Endothelial cell of umbilical vein (primary cell): ENCODE measurements around the gene KATNAL1. TPM values are rescaled to one million over a fixed set of nuclear protein-coding genes. Genes with fewer than 3 reads are reported as not detected.

Experiments used
- BruUV-seq: library from RNA; stranded (reverse); fragments of 400-500 nt; replicated peaks from 2 replicates; lab custom pipeline; 2021; lab: Mats Ljungman, UMichigan
- CTCF ChIA-PET: fragments of 300-600, 350-600 bp; sonication (Branson Sonifier 250); formaldehyde crosslinking; loops from one replicate; lab custom pipeline; 2021; ENCODE audit warnings: antibody characterized with exemption, inconsistent platforms; lab: Charles Lee
- POLR2A ChIA-PET: fragments of 300-600, 350-600 bp; sonication (Branson Sonifier 250); formaldehyde crosslinking; loops from one replicate; lab custom pipeline; 2021; ENCODE audit warnings: antibody characterized with exemption, inconsistent platforms; lab: Charles Lee
- DNase-seq: peaks from one replicate; pipeline ENCODE4 v3.0.0-alpha.2; 2011; ENCODE audit warnings: low read depth, low spot score
- FAIRE-seq: peaks from 2 replicates; lab custom pipeline; 2011; peaks lifted over from hg19 to GRCh38; lab: Jason Lieb, UNC
- H2AFZ ChIP-seq: 2 replicates; pipeline ENCODE4 v1.6.0; 2012; ENCODE audit warnings: low read depth, low read length, control low read depth, inconsistent platforms
- H3K27ac ChIP-seq: 2 replicates; pipeline ENCODE4 v1.5.1; 2011; ENCODE audit warnings: low read depth, mild to moderate bottlenecking, control low read depth, low read length, moderate library complexity; ENCODE audit not compliant: insufficient read depth
- H3K27me3 ChIP-seq, 2 experiments: 2 replicates each; pipeline versions ENCODE4 v1.6.0 to v1.6.1; 2011; ENCODE audit warnings: low read length in 2 of 2, mixed read lengths in 1 of 2; ENCODE audit not compliant: control insufficient read depth in 2 of 2, insufficient read depth in 2 of 2
- H3K36me3 ChIP-seq, 2 experiments: 2 replicates in 1 of 2; 3 replicates in 1 of 2; pipeline ENCODE4 v1.5.1; 2011; ENCODE audit warnings: low read length in 2 of 2, mild to moderate bottlenecking in 1 of 2, moderate library complexity in 1 of 2; ENCODE audit not compliant: control insufficient read depth in 2 of 2, insufficient read depth in 2 of 2; ENCODE audit errors: extremely low read depth in 1 of 2
- H3K4me1 ChIP-seq: 3 replicates; pipeline ENCODE4 v1.5.1; 2011; ENCODE audit warnings: mild to moderate bottlenecking, low read length; ENCODE audit not compliant: control insufficient read depth, insufficient read depth; ENCODE audit errors: extremely low read depth
- H3K4me2 ChIP-seq: 2 replicates; pipeline ENCODE4 v1.6.1; 2011; ENCODE audit warnings: low read length, control low read depth, mixed read lengths; ENCODE audit not compliant: insufficient read depth
- H3K4me3 ChIP-seq, 3 experiments: fragments of 200-600 bp in 1 of 3; sonication (generic), shearing (Covaris generic) in 1 of 3; replicated peaks in 1 of 3; 2 replicates each; pipeline ENCODE4 v1.5.1; 2011 to 2016; ENCODE audit warnings: control low read depth in 3 of 3, low read length in 3 of 3, mild to moderate bottlenecking in 2 of 3, inconsistent platforms in 1 of 3, low read depth in 1 of 3, moderate library complexity in 1 of 3; ENCODE audit not compliant: insufficient read depth in 1 of 3
- H3K79me2 ChIP-seq: 2 replicates; pipeline ENCODE4 v1.6.0; 2012; ENCODE audit warnings: low read length, inconsistent platforms; ENCODE audit not compliant: control insufficient read depth, insufficient read depth
- H3K9ac ChIP-seq: replicated peaks from 2 replicates; pipeline ENCODE3; 2011; ENCODE audit warnings: low read length, control low read depth; ENCODE audit not compliant: insufficient read depth; ENCODE audit errors: extremely low read depth
- H3K9me1 ChIP-seq: replicated peaks from 3 replicates; pipeline ENCODE4 v1.6.0; 2011; ENCODE audit warnings: mild to moderate bottlenecking, low read length; ENCODE audit not compliant: control insufficient read depth, insufficient read depth; ENCODE audit errors: extremely low read depth
- H3K9me3 ChIP-seq: replicated peaks from 2 replicates; pipeline ENCODE4 v1.5.1; 2012; ENCODE audit warnings: low read length, inconsistent platforms; ENCODE audit not compliant: control insufficient read depth, insufficient read depth
- H4K20me1 ChIP-seq: replicated peaks from 2 replicates; pipeline ENCODE3; 2011; ENCODE audit warnings: mild to moderate bottlenecking, low read length; ENCODE audit not compliant: control insufficient read depth, insufficient read depth; ENCODE audit errors: extremely low read depth
- CTCF ChIP-seq, 2 donors: IDR thresholded peaks; 1 replicate in 1 of 2; 2 replicates in 1 of 2; pipeline ENCODE4 v1.5.1; 2011; ENCODE audit warnings: low read length in 2 of 2, mild to moderate bottlenecking in 2 of 2, moderate library complexity in 2 of 2, control low read depth in 1 of 2, inconsistent platforms in 1 of 2, low read depth in 1 of 2; ENCODE audit not compliant: insufficient read depth in 1 of 2; ENCODE audit errors: extremely low read depth in 1 of 2
- EZH2 ChIP-seq: IDR thresholded peaks from 2 replicates; pipeline ENCODE4 v1.6.1; 2012; ENCODE audit warnings: borderline replicate concordance, low read depth, mild to moderate bottlenecking, moderate library complexity, low read length, inconsistent platforms; ENCODE audit not compliant: severe bottlenecking
- GATA2 ChIP-seq: IDR thresholded peaks from 2 replicates; pipeline ENCODE4 v1.7.0; 2011; ENCODE audit warnings: low read depth, mild to moderate bottlenecking, moderate library complexity, mixed read lengths, low read length; ENCODE audit not compliant: insufficient read length, insufficient read depth
- JUN ChIP-seq: IDR thresholded peaks from 2 replicates; pipeline ENCODE4 v1.6.1; 2011; ENCODE audit warnings: borderline replicate concordance, low read depth; ENCODE audit not compliant: insufficient read length, insufficient read depth
- MYC ChIP-seq: IDR thresholded peaks from one replicate; pipeline ENCODE4 v1.6.1; 2011; ENCODE audit warnings: mild to moderate bottlenecking, low read depth, low read length
- POLR2A ChIP-seq: IDR thresholded peaks from 2 replicates; pipeline ENCODE4 v1.6.1; 2012; ENCODE audit warnings: low read depth, mild to moderate bottlenecking, control low read depth, low read length
- dilution Hi-C: fragments of 300-500 bp; cut with MboI; formaldehyde crosslinking; loops from one replicate; pipeline ENCODE4 v1.15.0; 2019; ENCODE audit warnings: low sequenced_read_pairs; ENCODE audit not compliant: extremely low pct_ligation_motif_present
- intact Hi-C: fragments of 100-400 bp; cut with micrococcal nuclease; formaldehyde crosslinking; loops from one replicate; pipeline ENCODE4 v1.10.0; 2022
- polyA plus RNA-seq, 4 experiments: library from polyadenylated mRNA; depleted of rRNA in 3 of 4; stranded (reverse) in 3 of 4; unstranded in 1 of 4; fragments of >200 nt; gene quantifications; 2 replicates each; pipeline versions ENCODE4 v1.2.1 to v1.2.3, GENCODE V29; 2011 to 2012; ENCODE audit warnings: missing spikeins in 1 of 4
- total RNA-seq: library from RNA; stranded (reverse); gene quantifications from 2 replicates; pipeline ENCODE4 v1.2.3, GENCODE V29; 2021

KATNAL1 gene
- total and polyA plus RNA-seq, 2 donors (not counting 3 experiments of a cell fraction or from before 2014, with no cell fraction given) = 7.2 to 49.2 TPM

GRCh38 chr13:30308548-30308947 is 1.2 kb upstream of the KATNAL1 start:
- Histone ChIP-seq H3K9me1 (no peaks in the 10 kb centered on the region), H3K27ac (no peak overlapping the region), H3K79me2 (peaks cover 31% of the 10 kb centered on the region), H3K4me2 (peak overlapping the region; percentile 66), H3K9me3 (no peaks in the 10 kb centered on the region), H3K9ac (no peak overlapping the region), H3K27me3 (no peaks in the 10 kb centered on the region), H2AFZ (peak overlapping the region; percentile 53), H3K36me3 (no peaks in the 10 kb centered on the region), H4K20me1 (no peaks in the 10 kb centered on the region), H3K4me3 (no peak overlapping the region), H3K4me1 (peaks cover 30% of the 10 kb centered on the region)
- FAIRE-seq = no peak
- CTCF ChIA-PET = interaction anchor here (1.6 kb wide), 1 partner anchor 176 kb away, joined by 5 read pairs; no protein-coding TSS in a partner anchor
- POLR2A ChIA-PET = interaction anchor here (0.8 kb wide), 1 partner anchor 88 kb away, joined by 5 read pairs; no protein-coding TSS in a partner anchor
- TF ChIP-seq GATA2 (no peak), POLR2A (no peak), CTCF (IDR thresholded peaks at IDR 0.05; ENCODE audit: extremely low read depth in 1 of 2, insufficient read depth in 1 of 2, low read depth in 1 of 2, low read length in 2 of 2) (no peak), EZH2 (no peak), JUN (no peak), MYC (no peak)
- intact Hi-C loops = loop anchor here (10.0 kb wide), 3 partner anchors 174 to 856 kb away; partner anchors contain the start of gene HSPH1
- dilution Hi-C loops = no loop called here
- BruUV-seq = no TSS peak
- DNase-seq = no peak
